CD14-positive monocyte (primary cell): ENCODE results near the gene PRPF18. TPM values are rescaled to one million over a fixed set of nuclear protein-coding genes. Genes with fewer than 3 reads are reported as not detected.

Experiments used
- DNase-seq, 3 donors: peaks; one replicate each; pipeline ENCODE4 v3.0.0-alpha.2; 2011 to 2022
- H2AFZ ChIP-seq: 2 replicates; pipeline ENCODE4 v1.6.0; 2012; ENCODE audit warnings: mild to moderate bottlenecking, low read depth, low read length, inconsistent platforms; ENCODE audit not compliant: insufficient read depth, poor library complexity, severe bottlenecking
- H3K27ac ChIP-seq, 2 donors: 1 replicate in 1 of 2; 2 replicates in 1 of 2; pipeline ENCODE4 v1.5.1; 2012 to 2013; ENCODE audit warnings: low read length in 2 of 2, control low read depth in 1 of 2, inconsistent platforms in 1 of 2, low read depth in 1 of 2, mild to moderate bottlenecking in 1 of 2
- H3K27me3 ChIP-seq, 2 donors: one replicate each; pipeline versions ENCODE4 v1.6.0 to v1.6.1; 2011 to 2013; ENCODE audit warnings: low read length in 2 of 2; ENCODE audit not compliant: control insufficient read depth in 2 of 2, insufficient read depth in 2 of 2
- H3K36me3 ChIP-seq, 2 donors: replicated peaks in 1 of 2; 1 replicate in 1 of 2; 2 replicates in 1 of 2; pipeline versions ENCODE4 v1.5.1 to v1.6.1; 2012 to 2013; ENCODE audit warnings: low read length in 2 of 2, control low read depth in 1 of 2, inconsistent platforms in 1 of 2, mild to moderate bottlenecking in 1 of 2; ENCODE audit not compliant: insufficient read depth in 2 of 2, control insufficient read depth in 1 of 2
- H3K4me1 ChIP-seq, 2 donors: 1 replicate in 1 of 2; 2 replicates in 1 of 2; pipeline versions ENCODE4 v1.5.1 to v1.6.1; 2012 to 2013; ENCODE audit warnings: low read length in 2 of 2, control low read depth in 1 of 2, inconsistent platforms in 1 of 2, mild to moderate bottlenecking in 1 of 2, moderate library complexity in 1 of 2; ENCODE audit not compliant: insufficient read depth in 2 of 2, control insufficient read depth in 1 of 2
- H3K4me2 ChIP-seq: replicated peaks from 2 replicates; pipeline ENCODE3; 2012; ENCODE audit warnings: low read length, moderate library complexity, mild to moderate bottlenecking; ENCODE audit not compliant: poor library complexity, severe bottlenecking; ENCODE audit errors: extremely low read depth
- H3K4me3 ChIP-seq, 3 experiments: fragments of 200-600 bp in 1 of 3; sonication (generic) in 1 of 3; replicated peaks in 1 of 3; 1 replicate in 2 of 3; 2 replicates in 1 of 3; pipeline ENCODE4 v1.5.1; 2011 to 2013; ENCODE audit warnings: low read length in 3 of 3, mild to moderate bottlenecking in 3 of 3, control low read depth in 2 of 3, low read depth in 2 of 3, inconsistent platforms in 1 of 3, moderate library complexity in 1 of 3
- H3K79me2 ChIP-seq: 2 replicates; pipeline ENCODE4 v1.6.0; 2012; ENCODE audit warnings: mild to moderate bottlenecking, control low read depth, inconsistent platforms, low read length, moderate library complexity; ENCODE audit not compliant: insufficient read depth
- H3K9ac ChIP-seq: 2 replicates; pipeline ENCODE4 v1.6.0; 2017; ENCODE audit warnings: low read length, mild to moderate bottlenecking; ENCODE audit not compliant: insufficient read depth, poor library complexity, severe bottlenecking
- H3K9me3 ChIP-seq, 2 donors: replicated peaks in 1 of 2; 1 replicate in 1 of 2; 2 replicates in 1 of 2; pipeline versions ENCODE4 v1.5.1 to v1.6.1; 2012 to 2013; ENCODE audit warnings: low read length in 2 of 2, control low read depth in 1 of 2; ENCODE audit not compliant: control insufficient read depth in 1 of 2, insufficient read depth in 1 of 2
- H4K20me1 ChIP-seq: 2 replicates; pipeline ENCODE4 v1.6.0; 2012; ENCODE audit warnings: mild to moderate bottlenecking, low read length, control low read depth, moderate library complexity; ENCODE audit not compliant: insufficient read depth
- H3K27ac Mint-ChIP-seq, 7 donors: one replicate each; pipeline ENCODE4 v1.8.0; 2020; ENCODE audit warnings: mild to moderate bottlenecking in 7 of 7, mixed read lengths in 7 of 7, moderate library complexity in 6 of 7, inconsistent platforms in 2 of 7
- H3K27me3 Mint-ChIP-seq, 3 donors: one replicate each; pipeline ENCODE4 v1.8.0; 2021 to 2022; ENCODE audit warnings: low read depth in 3 of 3, mild to moderate bottlenecking in 3 of 3, mixed read lengths in 3 of 3, moderate library complexity in 3 of 3, inconsistent platforms in 1 of 3
- H3K36me3 Mint-ChIP-seq, 2 donors: one replicate each; pipeline ENCODE4 v1.8.0; 2020; ENCODE audit warnings: mixed read lengths in 2 of 2, inconsistent platforms in 1 of 2, mild to moderate bottlenecking in 1 of 2
- H3K4me1 Mint-ChIP-seq: one replicate; pipeline ENCODE4 v1.8.0; 2020; ENCODE audit warnings: mild to moderate bottlenecking, mixed read lengths
- H3K4me3 Mint-ChIP-seq, 2 donors: one replicate each; pipeline ENCODE4 v1.8.0; 2020; ENCODE audit warnings: mild to moderate bottlenecking in 2 of 2, mixed read lengths in 2 of 2, moderate library complexity in 1 of 2
- H3K9me3 Mint-ChIP-seq, 7 donors: one replicate each; pipeline ENCODE4 v1.8.0; 2020 to 2022; ENCODE audit warnings: mixed read lengths in 7 of 7, mild to moderate bottlenecking in 6 of 7, moderate library complexity in 6 of 7, inconsistent platforms in 2 of 7
- WGBS: methylation state at CpG from one replicate; pipeline ENCODE4 v1.1.5; 2013; ENCODE audit warnings: missing lambda C conversion rate; ENCODE audit not compliant: insufficient coverage; 5-methylcytosine and 5-hydroxymethylcytosine counted together
- intact Hi-C, 2 donors: fragments of 100-400 bp; cut with micrococcal nuclease; formaldehyde crosslinking; loops; one replicate each; pipeline versions ENCODE4 v1.15.0 to v1.15.1; 2023
- polyA plus RNA-seq, 3 donors: library from polyadenylated mRNA; depleted of rRNA in 1 of 3; unstranded in 2 of 3; stranded (reverse) in 1 of 3; fragments of 300-500 nt in 2 of 3; fragments of >200 nt in 1 of 3; fragmentation: Illumina TruSeq in 2 of 3; gene quantifications; 1 replicate in 2 of 3; 2 replicates in 1 of 3; pipeline ENCODE4 v1.2.3, GENCODE V29; 2012 to 2021
- TF ChIP-seq, protein P1 (sequence below): fragments of 200-600 bp; IDR thresholded peaks from one replicate; pipeline ENCODE4 v1.8.0; 2022; ENCODE audit warnings: antibody characterized with exemption, mild to moderate bottlenecking

Gene PRPF18
- polyA plus RNA-seq, 3 donors, result 13.8 to 31.4 (median 26.8) TPM

- Mint-ChIP-seq H3K27ac (no peak overlapping the region), H3K27me3 (peaks cover 0 to 3% (median 2%) of the 10 kb centered on the region in 3 donors), H3K4me3 (no peak overlapping the region), H3K9me3 (peaks cover 13 to 22% (median 20%) of the 10 kb centered on the region in 7 donors), H3K4me1 (no peaks in the 10 kb centered on the region), H3K36me3 (peaks cover 66 to 75% of the 10 kb centered on the region in 2 donors)
- Histone ChIP-seq H3K4me2 (no peak overlapping the region), H3K4me1 (no peaks in the 10 kb centered on the region), H3K27ac (no peak overlapping the region), H3K36me3 (peaks cover 21 to 85% of the 10 kb centered on the region in 2 donors), H4K20me1 (no peaks in the 10 kb centered on the region), H3K27me3 (no peaks in the 10 kb centered on the region), H3K79me2 (no peaks in the 10 kb centered on the region), H3K9ac (no peak overlapping the region), H2AFZ (no peak overlapping the region), H3K9me3 (peaks cover 9 to 13% of the 10 kb centered on the region in 2 donors), H3K4me3 (no peak overlapping the region)
- TF ChIP-seq, protein P1, sequence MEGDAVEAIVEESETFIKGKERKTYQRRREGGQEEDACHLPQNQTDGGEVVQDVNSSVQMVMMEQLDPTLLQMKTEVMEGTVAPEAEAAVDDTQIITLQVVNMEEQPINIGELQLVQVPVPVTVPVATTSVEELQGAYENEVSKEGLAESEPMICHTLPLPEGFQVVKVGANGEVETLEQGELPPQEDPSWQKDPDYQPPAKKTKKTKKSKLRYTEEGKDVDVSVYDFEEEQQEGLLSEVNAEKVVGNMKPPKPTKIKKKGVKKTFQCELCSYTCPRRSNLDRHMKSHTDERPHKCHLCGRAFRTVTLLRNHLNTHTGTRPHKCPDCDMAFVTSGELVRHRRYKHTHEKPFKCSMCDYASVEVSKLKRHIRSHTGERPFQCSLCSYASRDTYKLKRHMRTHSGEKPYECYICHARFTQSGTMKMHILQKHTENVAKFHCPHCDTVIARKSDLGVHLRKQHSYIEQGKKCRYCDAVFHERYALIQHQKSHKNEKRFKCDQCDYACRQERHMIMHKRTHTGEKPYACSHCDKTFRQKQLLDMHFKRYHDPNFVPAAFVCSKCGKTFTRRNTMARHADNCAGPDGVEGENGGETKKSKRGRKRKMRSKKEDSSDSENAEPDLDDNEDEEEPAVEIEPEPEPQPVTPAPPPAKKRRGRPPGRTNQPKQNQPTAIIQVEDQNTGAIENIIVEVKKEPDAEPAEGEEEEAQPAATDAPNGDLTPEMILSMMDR, result no peak
- intact Hi-C loops, result no loop called here
- no peak for DNase-seq
- WGBS, result 100% methylated on average over 3 of the region's 9 CpGs
These were observed 58.1 kb downstream of the PRPF18 start for GRCh38 chr10:13644866-13645265.

DNA sequence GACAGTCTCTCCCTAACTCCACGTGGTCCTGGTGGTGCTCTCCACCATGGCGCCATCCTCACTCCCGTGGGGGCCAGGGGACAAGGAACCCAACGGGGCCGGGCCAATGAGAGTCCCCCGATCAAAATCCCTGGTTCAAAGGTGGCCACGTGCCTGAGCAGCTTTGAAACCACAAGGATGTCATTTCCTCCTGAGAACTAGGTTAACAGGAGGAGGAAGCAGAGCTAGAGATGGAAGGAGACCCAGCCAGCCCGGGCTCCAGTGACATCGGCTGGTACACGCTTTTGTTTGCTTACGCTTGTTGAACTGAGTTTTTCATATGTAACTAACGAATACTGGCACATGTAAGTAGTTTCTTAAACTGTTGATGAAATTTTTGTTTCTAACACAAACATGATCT, 61.7 kb downstream of the PRPF18 start:
- Histone ChIP-seq H3K36me3 (peaks cover 14 to 73% of the 10 kb centered on the region in 2 donors), H2AFZ (no peak overlapping the region), H3K79me2 (no peaks in the 10 kb centered on the region), H3K4me2 (no peak overlapping the region), H3K27ac (no peak overlapping the region), H3K4me3 (no peak overlapping the region), H4K20me1 (no peaks in the 10 kb centered on the region), H3K9me3 (no peaks in the 10 kb centered on the region), H3K9ac (no peak overlapping the region), H3K4me1 (no peaks in the 10 kb centered on the region), H3K27me3 (no peaks in the 10 kb centered on the region)
- TF ChIP-seq, protein P1, result no peak
- no peak overlapping the region for H3K27ac Mint-ChIP-seq
- peaks cover 0 to 2% (median 2%) of the 10 kb centered on the region in 3 donors for H3K27me3 Mint-ChIP-seq
- DNase-seq, result no peak
- H3K4me3 Mint-ChIP-seq, result no peak overlapping the region
- intact Hi-C loops, result no loop called here
- no peaks in the 10 kb centered on the region for H3K4me1 Mint-ChIP-seq
- WGBS, result 85% methylated on average over 5 of the region's 12 CpGs
- H3K36me3 Mint-ChIP-seq, result peaks cover 53 to 64% of the 10 kb centered on the region in 2 donors
- H3K9me3 Mint-ChIP-seq, result no peaks in the 10 kb centered on the region
